Measurements from ENCODE around the gene CDC42BPA.
"Not testable (repeated sequence)": the region's sequence is repeated elsewhere in the genome, so short reads cannot be mapped to it uniquely, and the experiment has no call there.

Gene CDC42BPA

GRCh38 chr1:227190321-227190720, 128.0 kb downstream of the CDC42BPA start:
- no peak for DNase-seq

- DNase-seq, result no peak
These were observed 133.0 kb downstream of the CDC42BPA start for GRCh38 chr1:227185291-227185690.

- no peak for DNase-seq
These were observed 136.3 kb downstream of the CDC42BPA start for GRCh38 chr1:227182012-227182411.

- no peak for DNase-seq
These were observed 142.7 kb downstream of the CDC42BPA start for GRCh38 chr1:227175611-227176010.

- DNase-seq, result no peak
These were observed 144.1 kb downstream of the CDC42BPA start for GRCh38 chr1:227174164-227174563.

GRCh38 chr1:227170361-227171166, 147.7 kb downstream of the CDC42BPA start:
- DNase-seq, result no peak

- no peak for DNase-seq
These were observed 148.9 kb downstream of the CDC42BPA start for GRCh38 chr1:227169343-227169742.

- DNase-seq, result no peak
These were observed 150.8 kb downstream of the CDC42BPA start for GRCh38 chr1:227167276-227168101.

GRCh38 chr1:227166559-227166958, 151.7 kb downstream of the CDC42BPA start:
- no peak for DNase-seq

GRCh38 chr1:227161470-227161869, 156.8 kb downstream of the CDC42BPA start:
- DNase-seq, result no peak

- DNase-seq, result no peak
These were observed 161.8 kb downstream of the CDC42BPA start for GRCh38 chr1:227156520-227156919.

GRCh38 chr1:227155688-227156087, 162.6 kb downstream of the CDC42BPA start:
- no peak for DNase-seq

- no peak for DNase-seq
These were observed 163.3 kb downstream of the CDC42BPA start for GRCh38 chr1:227155004-227155403.

GRCh38 chr1:227152525-227152924, 165.8 kb downstream of the CDC42BPA start:
- DNase-seq, result no peak

- DNase-seq, result no peak
These were observed 177.9 kb downstream of the CDC42BPA start for GRCh38 chr1:227140376-227140775.

- DNase-seq, result no peak
These were observed 182.0 kb downstream of the CDC42BPA start for GRCh38 chr1:227136210-227136820.

GRCh38 chr1:227134686-227135314, 183.5 kb downstream of the CDC42BPA start:
- no peak for DNase-seq

- DNase-seq, result not testable (repeated sequence)
These were observed 185.6 kb downstream of the CDC42BPA start for GRCh38 chr1:227132695-227133094.

GRCh38 chr1:227131193-227131592, 187.1 kb downstream of the CDC42BPA start:
- DNase-seq, result no peak

- DNase-seq, result no peak
These were observed 190.4 kb downstream of the CDC42BPA start for GRCh38 chr1:227127891-227128290.

GRCh38 chr1:227125929-227126545, 192.3 kb downstream of the CDC42BPA start:
- no peak for DNase-seq

- no peak for DNase-seq
These were observed 193.8 kb downstream of the CDC42BPA start for GRCh38 chr1:227124473-227124872.

GRCh38 chr1:227120826-227121225, 197.5 kb downstream of the CDC42BPA start:
- no peak for DNase-seq
